GM12891 (cell line): ENCODE data around the gene EMID1.

ENCODE experiments used
- PAX5 ChIP-seq: IDR thresholded peaks from 2 replicates; pipeline ENCODE4 v1.6.1; 2011; ENCODE audit warnings: low read length, moderate library complexity, mild to moderate bottlenecking; ENCODE audit not compliant: insufficient read depth, severe bottlenecking
- POLR2A ChIP-seq: IDR thresholded peaks from 2 replicates; pipeline ENCODE4 v1.6.1; 2011; ENCODE audit warnings: low read depth, low read length, control low read depth
- POLR2AphosphoS5 ChIP-seq: IDR thresholded peaks from 2 replicates; pipeline ENCODE4 v1.6.1; 2011; ENCODE audit warnings: low read depth, low read length, control low read depth
- POU2F2 ChIP-seq: IDR thresholded peaks from 2 replicates; pipeline ENCODE4 v1.6.1; 2011; ENCODE audit warnings: low read depth, mild to moderate bottlenecking, control low read depth, low read length, moderate library complexity
- SPI1 ChIP-seq: IDR thresholded peaks from 2 replicates; pipeline ENCODE4 v1.6.1; 2011; ENCODE audit warnings: low read depth, low read length, control low read depth
- TAF1 ChIP-seq: IDR thresholded peaks from 2 replicates; pipeline ENCODE4 v1.6.1; 2011; ENCODE audit warnings: low read depth, low read length, control low read depth

DNA sequence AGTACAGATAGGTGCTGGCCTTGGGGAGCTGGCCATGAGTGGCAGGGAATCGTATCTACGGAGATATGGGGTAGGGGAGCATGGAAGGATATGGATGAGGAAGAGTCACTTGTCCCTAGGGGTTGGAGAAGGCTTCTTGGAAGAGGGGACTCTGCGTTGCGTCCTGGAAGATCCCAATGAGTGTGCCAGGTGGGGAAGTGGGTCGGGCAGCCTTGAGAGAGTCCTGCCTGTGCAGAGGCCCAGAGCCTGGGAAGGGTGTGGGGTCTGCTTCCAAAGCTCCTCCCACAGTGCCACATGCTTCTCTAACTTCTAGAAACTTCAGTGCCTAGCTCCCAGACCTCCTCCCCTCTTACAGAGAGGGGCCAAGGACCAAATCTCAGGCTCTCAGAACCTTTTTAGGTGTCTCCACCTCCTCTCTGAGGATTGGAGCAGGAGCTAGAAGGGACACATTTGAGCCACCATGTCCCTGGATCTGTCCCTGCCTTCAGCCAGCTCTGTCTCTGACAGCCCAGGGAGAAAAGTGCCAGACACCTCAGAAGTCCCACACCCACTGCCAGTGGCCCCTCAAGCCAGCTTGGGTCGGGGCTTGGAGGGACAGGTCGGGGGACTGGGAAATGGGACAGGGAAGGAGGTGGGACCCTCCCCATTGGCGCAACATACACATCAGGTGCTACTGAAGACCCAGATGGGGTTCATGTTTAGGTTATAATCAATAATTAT is 51.1 kb downstream of the EMID1 start:
- no peak for TF ChIP-seq POLR2A
- no peak for TF ChIP-seq POLR2AphosphoS5
- TF ChIP-seq POU2F2: no peak
- TF ChIP-seq SPI1: no peak
- no peak for TF ChIP-seq TAF1
- no peak for TF ChIP-seq PAX5
